Measurements from ENCODE around the gene PLA2G6. TPM values are rescaled to one million over a fixed set of nuclear protein-coding genes. Genes with fewer than 3 reads are reported as not detected.

The PLA2G6 gene
- polyA plus RNA-seq, 2 of the 4 experiments (the other 2 are of a cell fraction): 7.4 to 7.6 TPM

- ChIA-PET CTCF (interaction anchor here (1.2 kb wide), 1 partner anchor 74 kb away, joined by 3 read pairs; no protein-coding TSS in a partner anchor), POLR2A (no interaction called here)
- no peak for ATAC-seq
- Histone ChIP-seq H3K4me1 (peaks cover 12% of the 10 kb centered on the region), H3K4me3 (no peak overlapping the region), H3K27ac (no peak overlapping the region), H3K9me3 (no peaks in the 10 kb centered on the region), H3K4me2 (no peak overlapping the region)
- WGBS (ENCODE audit: missing lambda C conversion rate): 60% methylated on average over 3 of the region's 3 CpGs
- DNase-seq (ENCODE audit: low read depth in 1 of 2, low spot score in 1 of 2): no peak
- no peak for FAIRE-seq
- no peak for TF ChIP-seq JUNB (IDR thresholded peaks at IDR 0.05)
Observed at GRCh38 chr22:38189104-38189503, 7.5 kb upstream of the PLA2G6 start.

DNA sequence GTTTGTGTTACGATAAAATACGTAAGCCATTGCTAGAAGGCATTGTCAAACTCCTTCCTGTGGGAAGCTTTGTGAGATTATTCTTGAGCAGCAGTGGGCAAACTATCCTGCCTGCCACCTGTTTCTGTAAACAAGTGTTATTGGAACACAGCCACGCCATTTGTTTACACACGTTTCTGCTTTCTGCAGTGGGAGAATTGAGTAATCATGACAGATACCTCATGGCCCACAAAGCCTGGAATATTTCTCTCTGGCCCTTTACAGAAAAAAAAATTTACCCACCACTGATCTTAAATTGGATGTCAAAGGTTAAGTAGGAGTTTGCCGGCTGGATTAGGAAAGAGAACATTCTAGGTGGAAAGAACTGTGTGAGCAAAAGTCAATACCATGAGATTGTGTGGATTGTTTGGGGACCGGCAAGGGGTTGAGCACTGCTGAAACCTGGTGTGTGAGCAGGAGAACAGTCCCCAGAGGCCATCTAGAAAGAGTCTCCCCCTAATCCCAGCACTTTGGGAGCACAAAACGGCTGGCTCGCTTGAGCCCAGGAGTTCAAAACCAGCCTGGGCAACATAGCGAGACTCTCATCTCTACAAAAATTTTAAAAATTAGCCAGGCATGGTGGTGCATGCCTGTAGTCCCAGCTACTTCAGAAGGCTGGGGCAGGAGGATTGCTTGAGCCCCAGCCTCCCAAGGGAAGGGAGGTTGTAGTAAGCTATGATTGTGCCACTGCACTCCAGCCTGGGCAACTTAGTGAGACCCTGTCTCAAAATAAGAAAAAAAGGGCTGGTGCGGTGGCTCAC lies 6.0 kb upstream of the PLA2G6 start:
- Histone ChIP-seq H3K9me3 (no peaks in the 10 kb centered on the region), H3K4me3 (no peak overlapping the region), H3K4me1 (peaks cover 12% of the 10 kb centered on the region), H3K27ac (peak overlapping the region in 1 of 2 experiments; percentile 54; a peak in 3 of 6 replicates), H3K4me2 (peak overlapping the region; percentile 36)
- CTCF ChIA-PET: interaction anchor here (1.2 kb wide), 1 partner anchor 73 kb away, joined by 3 read pairs; no protein-coding TSS in a partner anchor
- no peak for ATAC-seq
- POLR2A ChIA-PET: no interaction called here
- WGBS (ENCODE audit: missing lambda C conversion rate): 47% methylated on average over 10 of the region's 10 CpGs
- no peak for TF ChIP-seq TFCP2L1 (CRISPR knock-in tag; IDR thresholded peaks at IDR 0.05)
- TF ChIP-seq CEBPB (IDR thresholded peaks at IDR 0.05): peak in 1 of 2 experiments; percentile 61; a peak in 2 of 4 replicates
- DNase-seq (ENCODE audit: low read depth in 1 of 2, low spot score in 1 of 2): no peak
- no peak for FAIRE-seq

- ATAC-seq (no peak), FAIRE-seq (no peak), DNase-seq (ENCODE audit: low read depth in 1 of 2, low spot score in 1 of 2) (no peak)
- no peak overlapping the region for H3K27ac ChIP-seq
- TF ChIP-seq HOXB5 (CRISPR knock-in tag; IDR thresholded peaks at IDR 0.05) (no peak), ZC3H11A (IDR thresholded peaks at IDR 0.05) (no peak), RFX5 (IDR thresholded peaks at IDR 0.05) (no peak), JUN (IDR thresholded peaks at IDR 0.05) (no peak), EHF (CRISPR knock-in tag; IDR thresholded peaks at IDR 0.05) (no peak), CBX2 (IDR thresholded peaks at IDR 0.05; ENCODE audit: borderline replicate concordance, low read depth) (no peak), GATA3 (IDR thresholded peaks at IDR 0.05; ENCODE audit: borderline replicate concordance) (no peak), BHLHE40 (IDR thresholded peaks at IDR 0.05; ENCODE audit: low read depth, low read length) (no peak), CEBPB (IDR thresholded peaks at IDR 0.05) (no peak), ZFP36 (IDR thresholded peaks at IDR 0.05; ENCODE audit: borderline replicate concordance, partially characterized antibody) (no peak), NPAS2 (CRISPR knock-in tag; IDR thresholded peaks at IDR 0.05; ENCODE audit: borderline replicate concordance) (no peak), MAFK (IDR thresholded peaks at IDR 0.05; ENCODE audit: partially characterized antibody) (no peak)
- TF ChIP-seq, protein P1, sequence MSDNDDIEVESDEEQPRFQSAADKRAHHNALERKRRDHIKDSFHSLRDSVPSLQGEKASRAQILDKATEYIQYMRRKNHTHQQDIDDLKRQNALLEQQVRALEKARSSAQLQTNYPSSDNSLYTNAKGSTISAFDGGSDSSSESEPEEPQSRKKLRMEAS (IDR thresholded peaks at IDR 0.05): no peak
- POLR2A ChIA-PET: no interaction called here
- no peak overlapping the region for H3K4me3 ChIP-seq
- CTCF ChIA-PET: interaction anchor here (1.0 kb wide), 1 partner anchor 166 kb away, joined by 3 read pairs; no protein-coding TSS in a partner anchor
- WGBS (ENCODE audit: missing lambda C conversion rate): 79% methylated on average over 5 of the region's 5 CpGs
- no peaks in the 10 kb centered on the region for H3K9me3 ChIP-seq
- H3K4me1 ChIP-seq: peaks cover 12% of the 10 kb centered on the region
- no peak overlapping the region for H3K4me2 ChIP-seq
Observed at GRCh38 chr22:38186429-38186828, 4.8 kb upstream of the PLA2G6 start.

DNA sequence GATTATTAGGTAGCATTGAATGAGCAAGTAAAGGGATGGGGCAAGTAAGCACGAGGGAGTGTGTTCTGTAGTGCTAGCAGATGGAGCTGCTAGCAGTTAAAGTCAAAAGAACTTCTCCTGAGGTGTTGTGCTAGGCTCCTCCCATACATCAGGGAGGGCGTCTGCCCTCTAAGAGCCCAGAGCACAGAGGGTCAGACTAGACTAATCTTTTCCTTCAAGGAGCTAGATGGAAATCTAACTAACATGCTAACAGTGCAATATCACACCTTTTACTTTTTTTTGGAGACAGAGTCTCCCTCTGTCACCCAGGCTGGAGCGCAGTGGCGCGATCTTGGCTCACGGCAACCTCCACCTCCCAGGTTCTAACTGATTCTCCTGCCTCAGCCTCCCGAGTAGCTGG lies 3.2 kb upstream of the PLA2G6 start:
- H3K4me3 ChIP-seq: no peak overlapping the region
- 79% methylated on average over 6 of the region's 7 CpGs for WGBS (ENCODE audit: missing lambda C conversion rate)
- H3K4me2 ChIP-seq: no peak overlapping the region
- no peak for DNase-seq (ENCODE audit: low read depth in 1 of 2, low spot score in 1 of 2)
- FAIRE-seq: no peak
- POLR2A ChIA-PET: no interaction called here
- no peak for ATAC-seq
- no peaks in the 10 kb centered on the region for H3K9me3 ChIP-seq
- CTCF ChIA-PET: no interaction called here
- peaks cover 25% of the 10 kb centered on the region for H3K4me1 ChIP-seq
- H3K27ac ChIP-seq: no peak overlapping the region
- TF ChIP-seq CBX8 (IDR thresholded peaks at IDR 0.05): no peak
- TF ChIP-seq ZFP36 (IDR thresholded peaks at IDR 0.05; ENCODE audit: borderline replicate concordance, partially characterized antibody): no peak
- no peak for TF ChIP-seq TFCP2L1 (CRISPR knock-in tag; IDR thresholded peaks at IDR 0.05)
- no peak for TF ChIP-seq POLR2AphosphoS2 (conservative IDR thresholded peaks at IDR 0.05; ENCODE audit: low read length)
- TF ChIP-seq GATA3 (IDR thresholded peaks at IDR 0.05; ENCODE audit: borderline replicate concordance): no peak
- no peak for TF ChIP-seq CBX2 (IDR thresholded peaks at IDR 0.05; ENCODE audit: borderline replicate concordance, low read depth)
- TF ChIP-seq REST (IDR thresholded peaks at IDR 0.05): no peak
- TF ChIP-seq HDAC2 (IDR thresholded peaks at IDR 0.05): no peak
- no peak for TF ChIP-seq HOXB13 (CRISPR knock-in tag; IDR thresholded peaks at IDR 0.05; ENCODE audit: low read depth)
- no peak for TF ChIP-seq ZNF302 (CRISPR knock-in tag; IDR thresholded peaks at IDR 0.05)
- no peak for TF ChIP-seq EP300 (IDR thresholded peaks at IDR 0.05)
- TF ChIP-seq, protein P1 (IDR thresholded peaks at IDR 0.05): no peak
- TF ChIP-seq NPAS2 (CRISPR knock-in tag; IDR thresholded peaks at IDR 0.05; ENCODE audit: borderline replicate concordance): no peak
- no peak for TF ChIP-seq ATOH8 (CRISPR knock-in tag; IDR thresholded peaks at IDR 0.05; ENCODE audit: low read depth)
- no peak for TF ChIP-seq FOXS1 (CRISPR knock-in tag; IDR thresholded peaks at IDR 0.05)
